ENCODE measurements around the gene AJUBA. TPM values are rescaled to one million over a fixed set of nuclear protein-coding genes. Genes with fewer than 3 reads are reported as not detected.

AJUBA gene
- total RNA-seq, 1 experiment from 2014 or later: 32.7 TPM

GRCh38 chr14:23021434-23021833 is 39.1 kb upstream of the AJUBA start:
- Mint-ChIP-seq H3K4me1 (ENCODE audit: low read depth, unreplicated experiment) (no peaks in the 10 kb centered on the region), H3K9me3 (ENCODE audit: low read depth, unreplicated experiment) (no peaks in the 10 kb centered on the region), H3K4me3 (ENCODE audit: low read depth, unreplicated experiment) (no peak overlapping the region), H3K27ac (ENCODE audit: unreplicated experiment) (no peak overlapping the region), H3K36me3 (ENCODE audit: insufficient read depth, unreplicated experiment) (peaks cover 9% of the 10 kb centered on the region), H3K27me3 (ENCODE audit: unreplicated experiment) (no peaks in the 10 kb centered on the region)
- no TSS peak for BruUV-seq (replicated peaks)
- CTCF ChIA-PET: no interaction called here
- no peak for TF ChIP-seq CTCF (IDR thresholded peaks at IDR 0.05; ENCODE audit: unreplicated experiment)
- intact Hi-C loops (cut with micrococcal nuclease; ENCODE audit: unreplicated experiment): no loop called here
- DNase-seq: no peak

GRCh38 chr14:23020143-23021128 is 38.1 kb upstream of the AJUBA start:
- BruUV-seq (replicated peaks): no TSS peak
- DNase-seq: no peak
- Mint-ChIP-seq H3K27ac (ENCODE audit: unreplicated experiment) (no peak overlapping the region), H3K9me3 (ENCODE audit: low read depth, unreplicated experiment) (no peaks in the 10 kb centered on the region), H3K4me3 (ENCODE audit: low read depth, unreplicated experiment) (no peak overlapping the region), H3K36me3 (ENCODE audit: insufficient read depth, unreplicated experiment) (peaks cover 5% of the 10 kb centered on the region), H3K4me1 (ENCODE audit: low read depth, unreplicated experiment) (no peaks in the 10 kb centered on the region), H3K27me3 (ENCODE audit: unreplicated experiment) (no peaks in the 10 kb centered on the region)
- CTCF ChIA-PET: interaction anchor here (0.6 kb wide), 1 partner anchor 98 kb away, joined by 4 read pairs; no protein-coding TSS in a partner anchor
- intact Hi-C loops (cut with micrococcal nuclease; ENCODE audit: unreplicated experiment): no loop called here
- TF ChIP-seq CTCF (IDR thresholded peaks at IDR 0.05; ENCODE audit: unreplicated experiment): no peak

GRCh38 chr14:23018107-23018506 is 35.8 kb upstream of the AJUBA start:
- Mint-ChIP-seq H3K4me1 (ENCODE audit: low read depth, unreplicated experiment) (no peaks in the 10 kb centered on the region), H3K4me3 (ENCODE audit: low read depth, unreplicated experiment) (no peak overlapping the region), H3K27me3 (ENCODE audit: unreplicated experiment) (no peaks in the 10 kb centered on the region), H3K27ac (ENCODE audit: unreplicated experiment) (no peak overlapping the region), H3K9me3 (ENCODE audit: low read depth, unreplicated experiment) (no peaks in the 10 kb centered on the region), H3K36me3 (ENCODE audit: insufficient read depth, unreplicated experiment) (no peaks in the 10 kb centered on the region)
- BruUV-seq (replicated peaks): no TSS peak
- intact Hi-C loops (cut with micrococcal nuclease; ENCODE audit: unreplicated experiment): no loop called here
- TF ChIP-seq CTCF (IDR thresholded peaks at IDR 0.05; ENCODE audit: unreplicated experiment): no peak
- DNase-seq: no peak
- CTCF ChIA-PET: no interaction called here

- no peaks in the 10 kb centered on the region for H3K36me3 Mint-ChIP-seq (ENCODE audit: insufficient read depth, unreplicated experiment)
- no peak overlapping the region for H3K27ac Mint-ChIP-seq (ENCODE audit: unreplicated experiment)
- intact Hi-C loops (cut with micrococcal nuclease; ENCODE audit: unreplicated experiment): no loop called here
- no peaks in the 10 kb centered on the region for H3K4me1 Mint-ChIP-seq (ENCODE audit: low read depth, unreplicated experiment)
- TF ChIP-seq CTCF (IDR thresholded peaks at IDR 0.05; ENCODE audit: unreplicated experiment): no peak
- H3K4me3 Mint-ChIP-seq (ENCODE audit: low read depth, unreplicated experiment): no peak overlapping the region
- BruUV-seq (replicated peaks): no TSS peak
- no peaks in the 10 kb centered on the region for H3K9me3 Mint-ChIP-seq (ENCODE audit: low read depth, unreplicated experiment)
- DNase-seq: no peak
- no peaks in the 10 kb centered on the region for H3K27me3 Mint-ChIP-seq (ENCODE audit: unreplicated experiment)
- CTCF ChIA-PET: interaction anchor here (0.5 kb wide), 1 partner anchor 163 kb away, joined by 6 read pairs; no protein-coding TSS in a partner anchor
These were observed 34.7 kb upstream of the AJUBA start for GRCh38 chr14:23017091-23017490.

All from Calu3 (cell line).